ENCODE measurements around the gene ARFGEF2. TPM values are rescaled to one million over a fixed set of nuclear protein-coding genes. Genes with fewer than 3 reads are reported as not detected.

Gene ARFGEF2
- total and polyA plus RNA-seq, 11 donors, result 7.5 to 52.7 (median 40.2) TPM

DNA sequence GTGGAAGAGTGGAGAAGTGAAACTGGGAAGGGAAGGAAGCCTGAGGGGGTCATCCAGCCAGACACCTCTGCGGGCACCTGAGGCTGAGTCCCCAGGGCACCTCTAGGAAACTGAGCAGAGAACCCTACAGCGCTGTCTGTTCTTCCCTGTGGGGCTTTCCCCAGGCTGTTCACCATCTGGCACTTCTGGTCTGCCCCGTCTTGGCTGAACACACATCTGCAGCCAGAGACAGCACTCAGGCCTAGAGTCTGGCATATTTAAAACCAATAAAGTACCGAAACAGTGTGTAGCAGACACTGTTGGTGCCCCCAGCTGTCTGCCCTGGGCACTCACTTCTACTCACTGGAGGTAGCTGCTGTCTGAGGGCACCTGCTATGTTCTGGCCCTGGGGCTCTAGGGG, 9.4 kb upstream of the ARFGEF2 start:
- intact Hi-C loops (cut with DNase I), result no loop called here
- Histone ChIP-seq H3K27me3 (no peaks in the 10 kb centered on the region), H3K27ac (no peak overlapping the region), H3K4me1 (peaks cover 0 to 11% (median 0%) of the 10 kb centered on the region in 12 donors), H3K4me3 (no peak overlapping the region), H3K36me3 (no peaks in the 10 kb centered on the region), H3K9me3 (no peaks in the 10 kb centered on the region)
- DNase-seq (no peak), ATAC-seq (no peak)
- TF ChIP-seq, protein P1, sequence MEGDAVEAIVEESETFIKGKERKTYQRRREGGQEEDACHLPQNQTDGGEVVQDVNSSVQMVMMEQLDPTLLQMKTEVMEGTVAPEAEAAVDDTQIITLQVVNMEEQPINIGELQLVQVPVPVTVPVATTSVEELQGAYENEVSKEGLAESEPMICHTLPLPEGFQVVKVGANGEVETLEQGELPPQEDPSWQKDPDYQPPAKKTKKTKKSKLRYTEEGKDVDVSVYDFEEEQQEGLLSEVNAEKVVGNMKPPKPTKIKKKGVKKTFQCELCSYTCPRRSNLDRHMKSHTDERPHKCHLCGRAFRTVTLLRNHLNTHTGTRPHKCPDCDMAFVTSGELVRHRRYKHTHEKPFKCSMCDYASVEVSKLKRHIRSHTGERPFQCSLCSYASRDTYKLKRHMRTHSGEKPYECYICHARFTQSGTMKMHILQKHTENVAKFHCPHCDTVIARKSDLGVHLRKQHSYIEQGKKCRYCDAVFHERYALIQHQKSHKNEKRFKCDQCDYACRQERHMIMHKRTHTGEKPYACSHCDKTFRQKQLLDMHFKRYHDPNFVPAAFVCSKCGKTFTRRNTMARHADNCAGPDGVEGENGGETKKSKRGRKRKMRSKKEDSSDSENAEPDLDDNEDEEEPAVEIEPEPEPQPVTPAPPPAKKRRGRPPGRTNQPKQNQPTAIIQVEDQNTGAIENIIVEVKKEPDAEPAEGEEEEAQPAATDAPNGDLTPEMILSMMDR (IDR thresholded peaks at IDR 0.05), result no peak
- no peak for TF ChIP-seq POLR2A (IDR thresholded peaks at IDR 0.05)
- 85 to 95% (median 91%) methylated on average over 2 to 4 of the region's 4 CpGs for WGBS, 4 donors

DNA sequence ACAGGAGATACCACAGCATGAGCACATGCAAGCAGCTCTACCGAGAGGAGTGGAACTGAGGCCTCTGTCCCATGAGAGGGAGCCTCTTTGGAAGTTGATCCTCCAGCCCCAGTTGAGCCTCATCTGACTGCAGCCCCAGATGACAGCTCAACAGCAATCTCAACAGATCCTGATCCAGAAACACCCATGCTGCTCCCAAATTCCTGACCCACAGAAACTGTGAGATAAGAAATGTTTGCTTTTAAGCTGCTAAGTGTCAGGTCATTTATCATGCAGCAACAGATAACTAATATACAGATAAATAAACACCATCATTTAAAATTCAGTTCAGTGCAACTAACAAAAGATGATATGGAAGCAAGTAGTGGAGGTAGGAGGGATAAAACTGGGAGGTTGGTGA, 4.8 kb upstream of the ARFGEF2 start:
- no peaks in the 10 kb centered on the region for H3K27me3 ChIP-seq
- no peaks in the 10 kb centered on the region for H3K36me3 ChIP-seq
- TF ChIP-seq, protein P1 (IDR thresholded peaks at IDR 0.05), result no peak
- TF ChIP-seq POLR2A (IDR thresholded peaks at IDR 0.05), result no peak
- H3K4me1 ChIP-seq, result peaks cover 0 to 11% (median 2%) of the 10 kb centered on the region in 12 donors
- intact Hi-C loops (cut with DNase I), result no loop called here
- no peak overlapping the region for H3K4me3 ChIP-seq
- H3K27ac ChIP-seq, result no peak overlapping the region
- WGBS, 4 donors, result 38 to 67% (median 56%) methylated on average over 1 of the region's 1 CpG
- H3K9me3 ChIP-seq, result no peaks in the 10 kb centered on the region
- no peak for ATAC-seq
- DNase-seq, result no peak

DNA sequence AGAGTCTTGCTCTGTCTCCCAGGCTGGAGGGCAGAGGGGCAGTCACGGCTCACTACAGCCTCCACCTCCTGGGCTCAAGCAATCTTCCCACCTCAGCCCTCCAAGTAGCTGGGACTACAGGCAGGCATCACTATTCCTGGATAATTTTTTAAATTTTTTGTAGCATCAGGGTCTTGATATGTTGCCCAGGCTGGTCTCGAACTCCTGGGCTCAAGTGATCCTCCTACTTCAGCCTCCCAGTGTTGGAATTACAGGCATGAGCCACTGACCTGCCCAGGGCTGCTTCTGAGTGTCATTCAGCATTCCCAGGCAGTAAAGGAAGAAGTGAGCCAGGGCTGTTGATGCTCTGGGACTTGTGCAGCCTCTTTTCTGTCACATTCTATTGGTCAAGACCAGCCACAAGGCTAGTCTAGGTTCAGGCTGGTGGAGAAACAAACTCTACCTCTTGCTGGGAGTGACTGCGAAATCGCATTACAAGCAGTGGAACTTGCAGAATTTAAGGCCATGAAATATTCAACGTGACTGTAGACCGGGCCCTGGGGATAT, 2.1 kb upstream of the ARFGEF2 start:
- Histone ChIP-seq H3K27me3 (no peaks in the 10 kb centered on the region), H3K27ac (no peak overlapping the region), H3K36me3 (no peaks in the 10 kb centered on the region), H3K9me3 (no peaks in the 10 kb centered on the region), H3K4me1 (peaks cover 0 to 34% (median 25%) of the 10 kb centered on the region in 12 donors), H3K4me3 (no peak overlapping the region)
- TF ChIP-seq, protein P1 (IDR thresholded peaks at IDR 0.05), result no peak
- no peak for TF ChIP-seq POLR2A (IDR thresholded peaks at IDR 0.05)
- intact Hi-C loops (cut with DNase I), result no loop called here
- WGBS, 4 donors, result 62 to 93% (median 83%) methylated on average over 6 of the region's 6 CpGs
- no peak for ATAC-seq
- DNase-seq, result no peak

DNA sequence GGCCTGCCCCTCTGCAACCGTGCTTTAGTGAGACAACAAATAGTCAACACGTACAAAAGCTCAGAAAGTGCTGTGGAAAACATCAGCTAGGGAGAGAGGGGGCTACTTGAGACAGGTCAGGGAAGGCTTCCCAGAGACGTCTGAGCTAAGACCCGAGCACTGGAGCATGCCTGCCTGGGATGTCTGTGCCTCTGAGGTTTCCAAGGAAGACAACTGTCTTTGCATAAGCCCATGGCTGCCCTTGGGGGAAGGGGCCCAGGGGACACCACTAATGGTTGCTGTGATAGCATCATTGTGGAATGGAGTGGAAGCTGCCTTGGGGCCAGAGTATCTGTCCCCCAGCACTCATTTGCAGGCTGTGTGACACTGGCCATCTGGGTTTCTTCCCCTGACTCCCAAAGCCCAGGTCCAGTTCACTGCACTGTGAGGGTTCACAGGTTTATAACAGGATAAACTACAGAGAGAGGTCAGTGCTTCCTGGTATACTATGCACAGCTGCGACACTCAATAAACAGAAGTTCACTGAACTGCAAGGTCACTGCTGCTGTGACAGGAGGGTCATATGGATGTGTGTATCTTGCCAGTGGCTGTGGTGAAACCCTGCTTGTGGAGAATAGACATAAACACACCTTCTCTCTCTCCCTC, 1.5 kb upstream of the ARFGEF2 start:
- TF ChIP-seq POLR2A (IDR thresholded peaks at IDR 0.05), result no peak
- TF ChIP-seq, protein P1 (IDR thresholded peaks at IDR 0.05), result no peak
- H3K36me3 ChIP-seq, result no peaks in the 10 kb centered on the region
- ATAC-seq (no peak), DNase-seq (no peak)
- intact Hi-C loops (cut with DNase I), result no loop called here
- H3K27me3 ChIP-seq, result no peaks in the 10 kb centered on the region
- H3K4me3 ChIP-seq, result no peak overlapping the region
- no peaks in the 10 kb centered on the region for H3K9me3 ChIP-seq
- WGBS, 4 donors, result 57 to 80% (median 70%) methylated on average over 5 of the region's 5 CpGs
- H3K27ac ChIP-seq, result no peak overlapping the region
- H3K4me1 ChIP-seq, result peaks cover 0 to 40% (median 30%) of the 10 kb centered on the region in 12 donors
